GM18867 (cell line): ENCODE measurements around the gene SLX4IP.
A peak's percentile ranks its signal among the peaks of the same experiment; 100 is the strongest.
"Not testable (repeated sequence)": the region's sequence is repeated elsewhere in the genome, so short reads cannot be mapped to it uniquely, and the experiment has no call there.

ENCODE experiments used
- ATAC-seq: cut with Tn5 transposase; IDR thresholded peaks from one replicate; pipeline ENCODE4 v1.9.1; 2021; ENCODE audit warnings: mild to moderate bottlenecking, moderate library complexity; ENCODE audit not compliant: unreplicated experiment

Gene SLX4IP

DNA sequence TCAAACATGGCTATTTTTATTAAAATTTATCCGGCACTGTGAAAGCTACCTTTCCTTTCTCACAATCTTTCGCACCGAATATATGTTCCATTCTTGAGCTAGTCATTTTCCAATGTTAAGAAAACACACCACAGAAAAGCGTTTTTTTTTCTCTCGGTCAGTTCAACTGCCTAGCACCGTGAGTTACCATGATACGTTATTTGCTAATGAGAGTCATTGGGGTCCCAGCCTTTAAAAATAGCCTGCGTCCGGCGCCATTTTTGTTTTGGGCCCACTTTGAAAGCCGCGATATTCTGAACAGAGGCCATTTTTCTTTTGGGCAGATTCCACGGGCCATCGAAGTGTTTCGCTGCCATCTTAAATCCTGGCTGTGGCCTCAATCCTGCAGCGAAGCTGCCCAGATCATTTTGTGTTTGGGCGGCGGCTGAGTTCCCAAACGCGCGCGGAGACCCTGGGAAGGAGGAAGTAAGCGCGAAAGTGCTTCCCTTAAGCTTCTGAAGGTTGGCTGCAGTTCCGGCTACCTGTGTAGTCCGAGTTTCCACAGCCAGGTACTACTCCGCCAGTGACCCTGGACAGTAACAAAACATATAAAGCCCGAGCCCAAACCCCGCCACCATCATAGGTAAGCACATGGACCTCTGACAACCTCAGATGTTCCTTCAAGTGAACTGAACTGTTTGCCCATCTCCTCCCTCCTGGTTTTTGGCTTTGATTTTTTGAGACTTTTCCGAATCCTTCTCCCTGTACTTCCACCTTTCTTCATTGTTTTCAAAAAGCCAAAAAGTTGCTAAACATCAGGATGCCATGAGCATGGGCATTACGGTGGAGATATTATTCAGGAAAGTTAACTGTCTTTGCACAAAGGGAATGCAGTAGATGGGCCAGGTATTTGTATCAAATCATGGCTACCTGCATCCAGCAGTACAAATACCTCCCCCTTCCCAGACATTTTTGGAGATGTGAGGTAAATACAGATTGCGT lies at the start of gene SLX4IP:
SLX4IP (plus strand) TSS at position 474 of the 981 bp plus-strand sequence. CDS start 22,900 bp downstream, outside the sequence.
- ATAC-seq = peak; percentile 67

- ATAC-seq = no peak
These were observed 49.1 kb upstream of the SLX4IP start for GRCh38 chr20:10385850-10386544.

GRCh38 chr20:10387686-10388085 lies 47.4 kb upstream of the SLX4IP start:
- ATAC-seq = no peak

GRCh38 chr20:10388597-10388996 lies 46.5 kb upstream of the SLX4IP start:
- no peak for ATAC-seq

DNA sequence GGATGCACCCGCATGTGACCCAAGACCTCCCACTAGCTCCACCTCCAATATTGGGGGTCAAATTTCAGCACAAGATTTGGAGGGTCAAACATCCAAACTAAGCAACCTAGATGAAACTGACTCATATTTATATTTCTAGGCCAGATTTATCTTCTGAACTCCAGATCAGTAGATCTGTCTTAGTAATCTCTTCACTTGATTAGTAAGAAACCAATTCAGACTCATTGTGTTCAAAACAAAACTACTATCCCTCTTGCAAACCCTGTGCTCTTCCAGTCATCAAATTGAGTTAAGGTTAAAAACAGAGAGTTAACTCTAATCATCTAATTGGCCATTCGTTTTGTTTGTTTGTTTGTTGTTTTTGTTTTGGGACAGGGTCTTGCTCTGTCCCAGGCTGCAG lies 44.4 kb upstream of the SLX4IP start:
- no peak for ATAC-seq

DNA sequence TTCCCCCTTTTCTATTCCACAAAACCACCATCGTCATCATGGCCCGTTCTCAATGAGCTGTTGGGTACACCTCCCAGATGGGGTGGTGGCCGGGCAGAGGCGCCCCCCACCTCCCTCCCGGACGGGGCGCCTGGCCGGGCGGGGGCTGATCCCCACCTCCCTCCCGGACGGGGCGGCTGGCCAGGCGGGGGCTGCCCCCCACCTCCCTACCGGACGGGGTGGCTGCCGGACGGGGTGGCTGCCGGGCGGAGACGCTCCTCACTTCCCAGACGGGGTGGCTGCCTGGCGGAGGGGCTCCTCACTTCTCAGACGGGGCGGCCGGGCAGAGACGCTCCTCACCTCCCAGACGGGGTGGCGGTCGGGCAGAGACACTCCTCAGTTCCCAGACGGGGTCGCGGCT lies 40.4 kb upstream of the SLX4IP start:
- not testable (repeated sequence) for ATAC-seq

- ATAC-seq = no peak
These were observed 36.2 kb upstream of the SLX4IP start for GRCh38 chr20:10398834-10399369.

DNA sequence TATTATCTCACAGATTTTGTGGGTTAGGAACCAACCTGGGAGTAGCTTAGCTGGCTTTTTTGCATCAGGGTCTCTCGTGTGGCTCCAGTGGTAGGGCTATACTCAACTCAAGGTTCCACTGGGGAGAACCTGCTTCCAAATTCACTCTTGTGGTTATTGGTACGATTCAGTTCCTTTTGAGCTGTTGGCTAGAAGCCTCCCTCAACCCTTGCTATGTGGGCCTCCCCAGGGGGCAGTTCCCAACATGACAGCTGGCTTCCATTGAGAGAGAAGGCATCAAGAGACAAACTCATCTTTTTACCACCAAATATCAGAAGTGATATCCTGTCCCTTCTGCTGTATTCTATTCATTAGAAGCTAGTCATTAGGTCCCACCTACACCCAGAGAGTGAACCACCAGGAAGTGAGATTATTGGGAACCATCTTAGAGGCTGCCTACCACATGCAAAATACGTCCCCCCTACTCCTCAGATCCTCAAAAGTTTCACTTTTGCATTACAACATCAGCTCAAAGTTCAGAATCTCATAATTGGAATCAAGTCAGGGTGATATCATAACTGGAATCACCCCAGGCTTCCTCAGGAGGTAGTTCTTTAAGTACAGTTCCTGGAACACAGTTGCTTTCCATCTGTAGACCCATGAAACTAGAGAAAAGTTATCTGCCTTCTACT lies 32.0 kb upstream of the SLX4IP start:
- no peak for ATAC-seq

- ATAC-seq = no peak
These were observed 31.0 kb upstream of the SLX4IP start for GRCh38 chr20:10404023-10404628.

- no peak for ATAC-seq
These were observed 30.1 kb upstream of the SLX4IP start for GRCh38 chr20:10404959-10405530.

- ATAC-seq = no peak
These were observed 26.8 kb upstream of the SLX4IP start for GRCh38 chr20:10408108-10408813.

DNA sequence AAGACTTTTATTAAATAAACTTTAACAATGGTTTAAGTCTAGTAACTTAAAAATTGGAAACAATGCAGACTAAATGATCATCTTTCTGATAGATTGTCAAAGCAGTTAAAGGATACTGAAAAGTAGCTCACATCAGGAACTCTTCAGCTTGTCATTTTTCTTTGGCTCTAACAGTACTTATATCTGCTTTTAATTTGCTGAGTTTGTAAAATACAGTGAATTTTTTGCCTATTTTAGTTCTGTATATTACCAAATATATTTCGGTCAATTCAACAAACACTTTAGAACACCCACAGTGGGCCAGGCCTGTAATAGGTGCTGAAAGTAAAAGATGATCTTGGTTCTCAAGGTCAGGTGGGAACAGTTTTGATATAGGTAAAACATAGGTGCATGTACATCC lies 23.4 kb upstream of the SLX4IP start:
- no peak for ATAC-seq

DNA sequence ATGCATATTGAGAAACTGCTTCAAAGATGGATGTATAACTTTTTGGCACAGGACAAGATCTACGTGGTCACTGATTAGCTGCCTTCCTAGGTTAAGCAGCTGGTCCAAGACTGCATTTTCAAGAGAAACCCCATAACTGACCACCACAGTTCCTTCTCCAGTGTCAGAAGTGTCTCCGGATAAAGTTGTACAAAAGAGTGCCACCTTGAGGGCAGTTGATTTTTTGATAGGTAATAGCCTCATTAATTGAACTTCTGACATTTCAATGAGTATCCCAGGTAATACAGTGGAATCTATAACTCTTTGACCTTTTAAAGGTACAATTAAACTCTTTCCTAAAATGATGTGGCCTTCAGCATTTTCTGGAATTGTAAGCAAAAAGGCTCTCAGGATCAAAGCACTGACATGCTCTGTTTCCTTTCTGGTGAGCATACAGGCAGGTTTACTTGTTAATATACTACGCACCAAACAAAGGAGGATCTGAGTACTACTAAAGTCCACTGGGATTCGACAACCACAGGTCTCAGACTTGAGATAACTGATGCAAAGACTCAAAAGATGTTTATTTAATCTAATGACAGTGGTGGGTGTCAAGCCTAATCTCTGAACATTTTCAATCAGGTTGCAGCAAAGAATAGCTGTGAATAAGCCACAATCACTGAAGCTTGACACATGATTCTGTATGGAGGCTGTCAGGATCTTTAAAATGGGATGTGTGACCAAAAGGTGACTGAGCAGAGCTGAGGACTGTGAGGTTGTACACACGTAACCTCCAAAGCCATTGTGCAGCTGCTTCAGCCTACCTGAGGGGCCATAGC lies 22.3 kb upstream of the SLX4IP start:
- ATAC-seq = no peak

DNA sequence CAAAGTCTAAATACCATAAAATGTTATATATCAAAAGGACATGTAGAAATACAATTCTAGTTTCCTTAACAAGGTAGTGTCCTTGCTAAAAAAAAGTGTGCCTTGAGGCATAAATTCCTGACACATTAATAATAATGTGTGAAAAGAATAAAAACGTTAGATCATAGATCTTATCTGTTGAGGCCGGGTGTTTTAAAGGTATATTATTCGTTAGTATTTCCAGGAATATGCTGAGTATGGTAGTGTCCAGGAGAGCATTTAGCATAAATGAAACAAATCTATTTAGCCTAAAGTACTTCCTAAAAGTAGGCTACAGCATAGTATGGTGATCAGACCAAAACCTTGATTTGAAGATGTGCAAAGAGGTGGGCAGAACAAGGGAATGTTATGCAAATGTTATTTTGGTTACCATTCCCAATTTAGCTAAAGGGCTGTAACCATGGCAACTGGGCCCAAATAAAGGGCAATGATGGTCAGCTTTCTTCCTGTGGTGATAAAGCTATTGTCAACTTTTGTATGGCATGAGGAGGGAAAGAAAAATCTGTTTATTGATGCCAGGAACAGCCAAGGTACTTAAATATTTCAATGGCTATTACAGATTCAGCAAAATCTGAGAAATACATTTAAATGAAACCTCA lies 20.0 kb upstream of the SLX4IP start:
- no peak for ATAC-seq

DNA sequence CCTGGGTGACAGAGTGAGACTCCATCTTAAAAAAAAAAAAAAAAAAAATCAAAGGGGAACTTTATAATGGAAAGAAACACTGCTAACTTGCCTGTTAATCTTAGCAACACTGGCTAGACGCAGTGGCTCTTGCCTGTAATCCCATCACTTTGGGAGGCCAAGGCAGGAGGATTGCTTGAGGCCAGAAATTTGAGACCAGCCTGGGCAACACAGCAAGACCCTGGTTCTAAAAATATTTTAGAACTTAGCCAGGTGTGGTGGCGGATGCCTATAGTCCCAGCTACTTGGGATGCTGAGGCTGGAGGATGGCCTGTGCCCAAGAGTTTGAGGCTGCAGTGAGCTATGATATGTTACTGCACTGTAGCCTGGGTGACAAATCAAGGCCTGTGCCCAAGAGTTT lies 17.9 kb upstream of the SLX4IP start:
- not testable (repeated sequence) for ATAC-seq

- ATAC-seq = no peak
These were observed 15.5 kb upstream of the SLX4IP start for GRCh38 chr20:10419550-10420133.

GRCh38 chr20:10423735-10424134 lies 11.4 kb upstream of the SLX4IP start:
- no peak for ATAC-seq

GRCh38 chr20:10427060-10427692 lies 7.9 kb upstream of the SLX4IP start:
- ATAC-seq = no peak
